Upper lobe of left lung (tissue), 4 donors: ENCODE measurements around the gene CDH13.

Experiments used
- POLR2A ChIP-seq, 4 donors: fragments of 450-650 bp; IDR thresholded peaks; one replicate each; pipeline ENCODE4 v1.5.1; 2016 to 2017; ENCODE audit warnings: antibody characterized with exemption in 4 of 4, mild to moderate bottlenecking in 2 of 4
- TF ChIP-seq, protein P1 (sequence below), 6 experiments: fragments of 450-650 bp in 4 of 6; fragments of 200-600 bp in 2 of 6; sonication (generic) in 2 of 6; IDR thresholded peaks; one replicate each; pipeline ENCODE4 v1.5.1; 2016 to 2019; ENCODE audit warnings: antibody characterized with exemption in 6 of 6

DNA sequence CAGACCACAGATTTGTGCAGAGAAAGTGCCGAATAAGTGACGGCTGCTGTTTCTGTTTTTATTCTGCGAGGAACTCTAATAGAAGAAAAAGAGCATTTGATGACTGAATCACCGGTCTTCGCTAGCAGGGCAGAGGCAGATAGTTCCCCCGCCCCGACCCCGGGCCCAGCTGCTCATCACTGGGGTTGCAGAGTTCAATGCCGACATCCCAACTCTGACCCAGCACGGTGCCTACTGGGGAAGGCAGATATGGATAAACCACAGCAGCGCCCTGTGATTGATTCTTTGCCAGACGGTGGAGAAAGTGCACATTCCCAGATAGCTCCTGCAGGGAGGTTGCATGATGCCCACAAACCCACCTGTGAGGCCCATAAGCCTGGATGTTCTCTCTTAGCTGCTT, 823.1 kb downstream of the CDH13 start:
- no peak for TF ChIP-seq POLR2A (IDR thresholded peaks at IDR 0.05)
- TF ChIP-seq, protein P1, sequence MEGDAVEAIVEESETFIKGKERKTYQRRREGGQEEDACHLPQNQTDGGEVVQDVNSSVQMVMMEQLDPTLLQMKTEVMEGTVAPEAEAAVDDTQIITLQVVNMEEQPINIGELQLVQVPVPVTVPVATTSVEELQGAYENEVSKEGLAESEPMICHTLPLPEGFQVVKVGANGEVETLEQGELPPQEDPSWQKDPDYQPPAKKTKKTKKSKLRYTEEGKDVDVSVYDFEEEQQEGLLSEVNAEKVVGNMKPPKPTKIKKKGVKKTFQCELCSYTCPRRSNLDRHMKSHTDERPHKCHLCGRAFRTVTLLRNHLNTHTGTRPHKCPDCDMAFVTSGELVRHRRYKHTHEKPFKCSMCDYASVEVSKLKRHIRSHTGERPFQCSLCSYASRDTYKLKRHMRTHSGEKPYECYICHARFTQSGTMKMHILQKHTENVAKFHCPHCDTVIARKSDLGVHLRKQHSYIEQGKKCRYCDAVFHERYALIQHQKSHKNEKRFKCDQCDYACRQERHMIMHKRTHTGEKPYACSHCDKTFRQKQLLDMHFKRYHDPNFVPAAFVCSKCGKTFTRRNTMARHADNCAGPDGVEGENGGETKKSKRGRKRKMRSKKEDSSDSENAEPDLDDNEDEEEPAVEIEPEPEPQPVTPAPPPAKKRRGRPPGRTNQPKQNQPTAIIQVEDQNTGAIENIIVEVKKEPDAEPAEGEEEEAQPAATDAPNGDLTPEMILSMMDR (IDR thresholded peaks at IDR 0.05): no peak
